HepG2 (cell line): ENCODE data around the gene NAA16. TPM values are rescaled to one million over a fixed set of nuclear protein-coding genes. Genes with fewer than 3 reads are reported as not detected.

Source experiments
- GATA4 ChIP-seq: sonication (generic); IDR thresholded peaks from 2 replicates; pipeline ENCODE4 v1.6.1; 2016; ENCODE audit warnings: antibody characterized with exemption, low read depth, borderline replicate concordance
- KMT2A ChIP-seq: sonication (generic); formaldehyde crosslinking; IDR thresholded peaks from 2 replicates; pipeline ENCODE4 v1.4.0; 2020; ENCODE audit warnings: missing genetic modification reagents
- MIER2 ChIP-seq: IDR thresholded peaks from 2 replicates; pipeline ENCODE4 v1.6.1; 2016; ENCODE audit warnings: missing biosample characterization, missing genetic modification reagents
- MIXL1 ChIP-seq: IDR thresholded peaks from 2 replicates; pipeline ENCODE4 v1.6.1; 2016
- NKX3-1 ChIP-seq: sonication (generic); formaldehyde crosslinking; IDR thresholded peaks from 2 replicates; pipeline ENCODE4 v1.5.0; 2020; ENCODE audit warnings: missing genetic modification reagents
- PCBP1 ChIP-seq: fragments of 200-400 bp; formaldehyde crosslinking; IDR thresholded peaks from 2 replicates; pipeline ENCODE4 v1.6.1; 2017; ENCODE audit warnings: mild to moderate bottlenecking, low read depth, low read length, borderline replicate concordance
- RBFOX2 ChIP-seq: fragments of 200-400 bp; formaldehyde crosslinking; IDR thresholded peaks from 2 replicates; pipeline ENCODE4 v1.6.1; 2017; ENCODE audit warnings: low read depth, mild to moderate bottlenecking, low read length
- TCF12 ChIP-seq, 2 experiments: fragments of 450-650 bp in 1 of 2; sonication (generic) in 1 of 2; formaldehyde crosslinking in 1 of 2; IDR thresholded peaks; 2 replicates each; pipeline versions ENCODE4 v1.6.1 to v1.8.0; 2017 to 2022; ENCODE audit warnings: antibody characterized with exemption in 1 of 2, mild to moderate bottlenecking in 1 of 2, missing genetic modification reagents in 1 of 2, moderate library complexity in 1 of 2
- TSC22D2 ChIP-seq: sonication (generic); formaldehyde crosslinking; IDR thresholded peaks from 2 replicates; pipeline ENCODE4 v1.5.1; 2020; ENCODE audit warnings: missing genetic modification reagents, mild to moderate bottlenecking, borderline replicate concordance
- U2AF2 ChIP-seq: fragments of 200-400 bp; formaldehyde crosslinking; IDR thresholded peaks from 2 replicates; pipeline ENCODE4 v1.6.1; 2017; ENCODE audit warnings: low read depth, mild to moderate bottlenecking, low read length
- YEATS2 ChIP-seq: sonication (generic); formaldehyde crosslinking; IDR thresholded peaks from 2 replicates; pipeline ENCODE4 v1.4.0; 2020; ENCODE audit warnings: missing genetic modification reagents, borderline replicate concordance
- ZKSCAN1 ChIP-seq: fragments of 150-350 bp; IDR thresholded peaks from 2 replicates; pipeline ENCODE4 v1.6.1; 2014; ENCODE audit warnings: low read length
- ZNF230 ChIP-seq: sonication (generic); formaldehyde crosslinking; IDR thresholded peaks from 2 replicates; pipeline ENCODE4 v1.4.0; 2020; ENCODE audit warnings: mild to moderate bottlenecking, missing genetic modification reagents
- ZNF501 ChIP-seq: sonication (generic); formaldehyde crosslinking; IDR thresholded peaks from 2 replicates; pipeline ENCODE4 v1.5.1; 2020; ENCODE audit warnings: mild to moderate bottlenecking, moderate library complexity, missing genetic modification reagents
- ZNF766 ChIP-seq: sonication (generic); formaldehyde crosslinking; IDR thresholded peaks from 2 replicates; pipeline ENCODE4 v1.5.0; 2020; ENCODE audit warnings: missing genetic modification reagents, borderline replicate concordance
- ZNF879 ChIP-seq: sonication (generic); formaldehyde crosslinking; IDR thresholded peaks from 2 replicates; pipeline ENCODE4 v1.8.1; 2023; ENCODE audit warnings: missing genetic modification reagents
- ZZZ3 ChIP-seq: sonication (generic); formaldehyde crosslinking; IDR thresholded peaks from 2 replicates; pipeline ENCODE4 v1.4.0; 2020; ENCODE audit warnings: missing genetic modification reagents, mild to moderate bottlenecking, borderline replicate concordance
- polyA plus RNA-seq, 8 experiments: library from polyadenylated mRNA; depleted of rRNA in 3 of 8; stranded (reverse) in 7 of 8; unstranded in 1 of 8; fragments of >200 nt; fragmentation: Illumina TruSeq in 4 of 8; extraction: Trizol in 4 of 8; gene quantifications; 2 replicates each; pipeline versions ENCODE4 v1.2.1 to v1.2.3, GENCODE V29; 2011 to 2016; ENCODE audit warnings: low read depth in 4 of 8, missing spikeins in 1 of 8, mixed read lengths in 1 of 8; ENCODE audit not compliant: insufficient read depth in 1 of 8
- total RNA-seq, 5 experiments: library from RNA; depleted of rRNA; stranded (reverse); fragments of >200 nt; fragmentation: Illumina TruSeq; extraction: Trizol; gene quantifications; 2 replicates each; pipeline ENCODE4 v1.2.3, GENCODE V29; 2016; ENCODE audit warnings: low read depth in 1 of 5
- TF ChIP-seq, protein P1 (sequence below): sonication (generic); formaldehyde crosslinking; IDR thresholded peaks from 2 replicates; pipeline ENCODE4 v1.4.0; 2020; ENCODE audit warnings: mild to moderate bottlenecking, missing genetic modification reagents
- TF ChIP-seq, protein P2 (sequence below): sonication (generic); formaldehyde crosslinking; IDR thresholded peaks from 2 replicates; pipeline ENCODE4 v1.4.0; 2020; ENCODE audit warnings: mild to moderate bottlenecking, missing genetic modification reagents
- TF ChIP-seq, protein P3 (sequence below): sonication (generic); formaldehyde crosslinking; conservative IDR thresholded peaks from 2 replicates; pipeline ENCODE4 v1.8.0; 2022; ENCODE audit warnings: mild to moderate bottlenecking, moderate library complexity, missing genetic modification reagents
- TF ChIP-seq, protein P4 (sequence below): sonication (generic); formaldehyde crosslinking; IDR thresholded peaks from 2 replicates; pipeline ENCODE4 v1.4.0; 2020; ENCODE audit warnings: missing genetic modification reagents, borderline replicate concordance
- TF ChIP-seq, protein P5 (sequence below): sonication (generic); formaldehyde crosslinking; IDR thresholded peaks from 2 replicates; pipeline ENCODE4 v1.4.0; 2020; ENCODE audit warnings: mild to moderate bottlenecking, missing genetic modification reagents
- TF ChIP-seq, protein P6 (sequence below): sonication (generic); formaldehyde crosslinking; IDR thresholded peaks from 2 replicates; pipeline ENCODE4 v1.5.1; 2020; ENCODE audit warnings: missing genetic modification reagents, mild to moderate bottlenecking, borderline replicate concordance
- TF ChIP-seq, protein P7 (sequence below): IDR thresholded peaks from 2 replicates; pipeline ENCODE4 v1.6.1; 2016; ENCODE audit warnings: mild to moderate bottlenecking, missing biosample characterization, missing genetic modification reagents

Gene NAA16
- total and polyA plus RNA-seq, 2 of the 13 experiments (the other 11 are each of a cell fraction or from before 2014, with no cell fraction given): 9.2 to 15.1 TPM

DNA sequence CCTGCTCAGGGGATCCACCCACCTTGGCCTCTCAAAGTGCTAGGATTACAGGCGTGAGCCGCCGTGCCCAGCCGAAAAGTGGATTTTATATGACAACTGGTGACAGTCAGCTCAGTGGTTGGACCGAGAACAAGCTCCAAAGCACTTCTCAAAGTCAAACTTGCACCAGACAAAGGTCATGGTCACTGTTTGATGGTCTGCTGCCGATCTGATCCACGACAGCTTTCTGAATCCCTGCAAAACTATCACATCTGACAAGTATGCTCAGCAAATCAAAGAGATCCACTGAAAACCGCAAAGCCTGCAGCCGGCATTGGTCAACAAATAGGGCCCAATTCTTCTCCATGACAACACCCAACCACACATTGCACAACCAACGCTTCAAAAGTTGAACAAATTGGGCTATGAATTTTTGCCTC lies 21.6 kb upstream of the NAA16 start (continued):
- no peak for TF ChIP-seq U2AF2
- TF ChIP-seq, protein P1, sequence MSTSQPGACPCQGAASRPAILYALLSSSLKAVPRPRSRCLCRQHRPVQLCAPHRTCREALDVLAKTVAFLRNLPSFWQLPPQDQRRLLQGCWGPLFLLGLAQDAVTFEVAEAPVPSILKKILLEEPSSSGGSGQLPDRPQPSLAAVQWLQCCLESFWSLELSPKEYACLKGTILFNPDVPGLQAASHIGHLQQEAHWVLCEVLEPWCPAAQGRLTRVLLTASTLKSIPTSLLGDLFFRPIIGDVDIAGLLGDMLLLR: no peak
- TF ChIP-seq ZNF230 (CRISPR knock-in tag): no peak
- TF ChIP-seq, protein P2, sequence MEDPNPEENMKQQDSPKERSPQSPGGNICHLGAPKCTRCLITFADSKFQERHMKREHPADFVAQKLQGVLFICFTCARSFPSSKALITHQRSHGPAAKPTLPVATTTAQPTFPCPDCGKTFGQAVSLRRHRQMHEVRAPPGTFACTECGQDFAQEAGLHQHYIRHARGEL (CRISPR knock-in tag): no peak
- no peak for TF ChIP-seq ZNF766 (CRISPR knock-in tag)
- TF ChIP-seq, protein P3, sequence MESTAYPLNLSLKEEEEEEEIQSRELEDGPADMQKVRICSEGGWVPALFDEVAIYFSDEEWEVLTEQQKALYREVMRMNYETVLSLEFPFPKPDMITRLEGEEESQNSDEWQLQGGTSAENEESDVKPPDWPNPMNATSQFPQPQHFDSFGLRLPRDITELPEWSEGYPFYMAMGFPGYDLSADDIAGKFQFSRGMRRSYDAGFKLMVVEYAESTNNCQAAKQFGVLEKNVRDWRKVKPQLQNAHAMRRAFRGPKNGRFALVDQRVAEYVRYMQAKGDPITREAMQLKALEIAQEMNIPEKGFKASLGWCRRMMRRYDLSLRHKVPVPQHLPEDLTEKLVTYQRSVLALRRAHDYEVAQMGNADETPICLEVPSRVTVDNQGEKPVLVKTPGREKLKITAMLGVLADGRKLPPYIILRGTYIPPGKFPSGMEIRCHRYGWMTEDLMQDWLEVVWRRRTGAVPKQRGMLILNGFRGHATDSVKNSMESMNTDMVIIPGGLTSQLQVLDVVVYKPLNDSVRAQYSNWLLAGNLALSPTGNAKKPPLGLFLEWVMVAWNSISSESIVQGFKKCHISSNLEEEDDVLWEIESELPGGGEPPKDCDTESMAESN (CRISPR knock-in tag): no peak
- no peak for TF ChIP-seq MIER2 (CRISPR knock-in tag)
- TF ChIP-seq RBFOX2: no peak
- TF ChIP-seq KMT2A (CRISPR knock-in tag): no peak
- TF ChIP-seq YEATS2 (CRISPR knock-in tag): no peak
- TF ChIP-seq, protein P4, sequence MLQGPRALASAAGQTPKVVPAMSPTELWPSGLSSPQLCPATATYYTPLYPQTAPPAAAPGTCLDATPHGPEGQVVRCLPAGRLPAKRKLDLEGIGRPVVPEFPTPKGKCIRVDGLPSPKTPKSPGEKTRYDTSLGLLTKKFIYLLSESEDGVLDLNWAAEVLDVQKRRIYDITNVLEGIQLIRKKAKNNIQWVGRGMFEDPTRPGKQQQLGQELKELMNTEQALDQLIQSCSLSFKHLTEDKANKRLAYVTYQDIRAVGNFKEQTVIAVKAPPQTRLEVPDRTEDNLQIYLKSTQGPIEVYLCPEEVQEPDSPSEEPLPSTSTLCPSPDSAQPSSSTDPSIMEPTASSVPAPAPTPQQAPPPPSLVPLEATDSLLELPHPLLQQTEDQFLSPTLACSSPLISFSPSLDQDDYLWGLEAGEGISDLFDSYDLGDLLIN (CRISPR knock-in tag): no peak
- no peak for TF ChIP-seq ZZZ3 (CRISPR knock-in tag)
- TF ChIP-seq, protein P5, sequence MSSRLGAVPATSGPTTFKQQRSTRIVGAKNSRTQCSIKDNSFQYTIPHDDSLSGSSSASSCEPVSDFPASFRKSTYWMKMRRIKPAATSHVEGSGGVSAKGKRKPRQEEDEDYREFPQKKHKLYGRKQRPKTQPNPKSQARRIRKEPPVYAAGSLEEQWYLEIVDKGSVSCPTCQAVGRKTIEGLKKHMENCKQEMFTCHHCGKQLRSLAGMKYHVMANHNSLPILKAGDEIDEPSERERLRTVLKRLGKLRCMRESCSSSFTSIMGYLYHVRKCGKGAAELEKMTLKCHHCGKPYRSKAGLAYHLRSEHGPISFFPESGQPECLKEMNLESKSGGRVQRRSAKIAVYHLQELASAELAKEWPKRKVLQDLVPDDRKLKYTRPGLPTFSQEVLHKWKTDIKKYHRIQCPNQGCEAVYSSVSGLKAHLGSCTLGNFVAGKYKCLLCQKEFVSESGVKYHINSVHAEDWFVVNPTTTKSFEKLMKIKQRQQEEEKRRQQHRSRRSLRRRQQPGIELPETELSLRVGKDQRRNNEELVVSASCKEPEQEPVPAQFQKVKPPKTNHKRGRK (CRISPR knock-in tag): no peak
- no peak for TF ChIP-seq MIXL1 (CRISPR knock-in tag)
- TF ChIP-seq TCF12 (IDR thresholded peaks at IDR 0.05): no peak
- 0 out of 2 replicates have a peak, but pooled peaks have one; percentile 43 for TF ChIP-seq TCF12 (CRISPR knock-in tag; IDR thresholded peaks at IDR 0.05)
- no peak for TF ChIP-seq ZKSCAN1
- peak; percentile 63; the same call in 1 of the 2 replicates for TF ChIP-seq ZNF501
- TF ChIP-seq ZNF879: no peak
- no peak for TF ChIP-seq NKX3-1 (CRISPR knock-in tag)
- TF ChIP-seq, protein P6, sequence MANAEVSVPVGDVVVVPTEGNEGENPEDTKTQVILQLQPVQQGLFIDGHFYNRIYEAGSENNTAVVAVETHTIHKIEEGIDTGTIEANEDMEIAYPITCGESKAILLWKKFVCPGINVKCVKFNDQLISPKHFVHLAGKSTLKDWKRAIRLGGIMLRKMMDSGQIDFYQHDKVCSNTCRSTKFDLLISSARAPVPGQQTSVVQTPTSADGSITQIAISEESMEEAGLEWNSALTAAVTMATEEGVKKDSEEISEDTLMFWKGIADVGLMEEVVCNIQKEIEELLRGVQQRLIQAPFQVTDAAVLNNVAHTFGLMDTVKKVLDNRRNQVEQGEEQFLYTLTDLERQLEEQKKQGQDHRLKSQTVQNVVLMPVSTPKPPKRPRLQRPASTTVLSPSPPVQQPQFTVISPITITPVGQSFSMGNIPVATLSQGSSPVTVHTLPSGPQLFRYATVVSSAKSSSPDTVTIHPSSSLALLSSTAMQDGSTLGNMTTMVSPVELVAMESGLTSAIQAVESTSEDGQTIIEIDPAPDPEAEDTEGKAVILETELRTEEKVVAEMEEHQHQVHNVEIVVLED: no peak; the same call in 1 of the 2 replicates
- no peak for TF ChIP-seq TSC22D2 (CRISPR knock-in tag)
- no peak for TF ChIP-seq PCBP1
- no peak for TF ChIP-seq GATA4
- TF ChIP-seq, protein P7, sequence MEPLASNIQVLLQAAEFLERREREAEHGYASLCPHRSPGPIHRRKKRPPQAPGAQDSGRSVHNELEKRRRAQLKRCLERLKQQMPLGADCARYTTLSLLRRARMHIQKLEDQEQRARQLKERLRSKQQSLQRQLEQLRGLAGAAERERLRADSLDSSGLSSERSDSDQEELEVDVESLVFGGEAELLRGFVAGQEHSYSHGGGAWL (CRISPR knock-in tag): no peak
